ENCODE results near the gene CPSF4L.
A peak's percentile ranks its signal among the peaks of the same experiment; 100 is the strongest.

Gene CPSF4L

DNA sequence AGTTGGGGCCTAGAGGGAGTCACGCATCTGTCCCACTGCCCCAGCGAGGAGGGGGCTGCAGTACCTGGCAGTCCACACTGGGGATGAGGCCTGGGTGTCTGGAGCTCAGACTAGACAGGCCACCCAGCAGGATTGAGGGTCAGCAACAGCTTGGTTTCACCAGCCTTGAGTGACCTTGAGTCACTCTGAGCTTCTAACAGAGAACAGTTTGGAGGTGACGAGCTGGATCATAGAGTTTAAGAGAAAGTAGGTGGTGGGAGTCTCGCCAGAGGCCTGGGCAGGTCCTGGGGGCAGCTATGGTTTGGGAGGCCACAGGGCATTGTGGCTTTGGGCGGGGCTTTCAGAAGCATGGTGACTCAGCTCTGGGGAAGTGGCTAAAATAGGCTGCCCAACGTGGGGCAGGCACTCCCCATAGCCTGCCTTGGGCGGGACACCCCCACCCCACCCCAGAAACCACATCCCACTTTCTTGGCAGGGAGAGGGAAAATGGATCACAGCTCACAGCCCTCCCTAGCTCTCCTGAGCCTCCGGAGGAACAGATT, 29.7 kb upstream of the CPSF4L start:
- peak; percentile 69 to 84 for DNase-seq (ENCODE audit: low read depth in 1 of 2, low spot score in 1 of 2)
- peak; percentile 46; the same call in 1 of the 2 replicates for TF ChIP-seq POLR2AphosphoS5 (IDR thresholded peaks at IDR 0.05; ENCODE audit: low read depth)
- TF ChIP-seq, protein P1, sequence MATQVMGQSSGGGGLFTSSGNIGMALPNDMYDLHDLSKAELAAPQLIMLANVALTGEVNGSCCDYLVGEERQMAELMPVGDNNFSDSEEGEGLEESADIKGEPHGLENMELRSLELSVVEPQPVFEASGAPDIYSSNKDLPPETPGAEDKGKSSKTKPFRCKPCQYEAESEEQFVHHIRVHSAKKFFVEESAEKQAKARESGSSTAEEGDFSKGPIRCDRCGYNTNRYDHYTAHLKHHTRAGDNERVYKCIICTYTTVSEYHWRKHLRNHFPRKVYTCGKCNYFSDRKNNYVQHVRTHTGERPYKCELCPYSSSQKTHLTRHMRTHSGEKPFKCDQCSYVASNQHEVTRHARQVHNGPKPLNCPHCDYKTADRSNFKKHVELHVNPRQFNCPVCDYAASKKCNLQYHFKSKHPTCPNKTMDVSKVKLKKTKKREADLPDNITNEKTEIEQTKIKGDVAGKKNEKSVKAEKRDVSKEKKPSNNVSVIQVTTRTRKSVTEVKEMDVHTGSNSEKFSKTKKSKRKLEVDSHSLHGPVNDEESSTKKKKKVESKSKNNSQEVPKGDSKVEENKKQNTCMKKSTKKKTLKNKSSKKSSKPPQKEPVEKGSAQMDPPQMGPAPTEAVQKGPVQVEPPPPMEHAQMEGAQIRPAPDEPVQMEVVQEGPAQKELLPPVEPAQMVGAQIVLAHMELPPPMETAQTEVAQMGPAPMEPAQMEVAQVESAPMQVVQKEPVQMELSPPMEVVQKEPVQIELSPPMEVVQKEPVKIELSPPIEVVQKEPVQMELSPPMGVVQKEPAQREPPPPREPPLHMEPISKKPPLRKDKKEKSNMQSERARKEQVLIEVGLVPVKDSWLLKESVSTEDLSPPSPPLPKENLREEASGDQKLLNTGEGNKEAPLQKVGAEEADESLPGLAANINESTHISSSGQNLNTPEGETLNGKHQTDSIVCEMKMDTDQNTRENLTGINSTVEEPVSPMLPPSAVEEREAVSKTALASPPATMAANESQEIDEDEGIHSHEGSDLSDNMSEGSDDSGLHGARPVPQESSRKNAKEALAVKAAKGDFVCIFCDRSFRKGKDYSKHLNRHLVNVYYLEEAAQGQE (IDR thresholded peaks at IDR 0.05; ENCODE audit: insufficient replicate concordance, low read depth) = no peak
- peak; percentile 61 for TF ChIP-seq SPI1 (IDR thresholded peaks at IDR 0.05; ENCODE audit: borderline replicate concordance, low read depth)
- TF ChIP-seq GABPA (IDR thresholded peaks at IDR 0.05; ENCODE audit: low read depth) = no peak
- TF ChIP-seq, protein P2, sequence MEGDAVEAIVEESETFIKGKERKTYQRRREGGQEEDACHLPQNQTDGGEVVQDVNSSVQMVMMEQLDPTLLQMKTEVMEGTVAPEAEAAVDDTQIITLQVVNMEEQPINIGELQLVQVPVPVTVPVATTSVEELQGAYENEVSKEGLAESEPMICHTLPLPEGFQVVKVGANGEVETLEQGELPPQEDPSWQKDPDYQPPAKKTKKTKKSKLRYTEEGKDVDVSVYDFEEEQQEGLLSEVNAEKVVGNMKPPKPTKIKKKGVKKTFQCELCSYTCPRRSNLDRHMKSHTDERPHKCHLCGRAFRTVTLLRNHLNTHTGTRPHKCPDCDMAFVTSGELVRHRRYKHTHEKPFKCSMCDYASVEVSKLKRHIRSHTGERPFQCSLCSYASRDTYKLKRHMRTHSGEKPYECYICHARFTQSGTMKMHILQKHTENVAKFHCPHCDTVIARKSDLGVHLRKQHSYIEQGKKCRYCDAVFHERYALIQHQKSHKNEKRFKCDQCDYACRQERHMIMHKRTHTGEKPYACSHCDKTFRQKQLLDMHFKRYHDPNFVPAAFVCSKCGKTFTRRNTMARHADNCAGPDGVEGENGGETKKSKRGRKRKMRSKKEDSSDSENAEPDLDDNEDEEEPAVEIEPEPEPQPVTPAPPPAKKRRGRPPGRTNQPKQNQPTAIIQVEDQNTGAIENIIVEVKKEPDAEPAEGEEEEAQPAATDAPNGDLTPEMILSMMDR (IDR thresholded peaks at IDR 0.05; ENCODE audit: insufficient read depth, low read length) = no peak
- Histone ChIP-seq H3K4me3 (replicated peaks; ENCODE audit: insufficient read depth, low read length) (no peak overlapping the region), H3K27ac (replicated peaks) (peak overlapping the region; percentile 63), H3K27me3 (ENCODE audit: insufficient read depth, poor library complexity, severe bottlenecking) (no peaks in the 10 kb centered on the region)

DNA sequence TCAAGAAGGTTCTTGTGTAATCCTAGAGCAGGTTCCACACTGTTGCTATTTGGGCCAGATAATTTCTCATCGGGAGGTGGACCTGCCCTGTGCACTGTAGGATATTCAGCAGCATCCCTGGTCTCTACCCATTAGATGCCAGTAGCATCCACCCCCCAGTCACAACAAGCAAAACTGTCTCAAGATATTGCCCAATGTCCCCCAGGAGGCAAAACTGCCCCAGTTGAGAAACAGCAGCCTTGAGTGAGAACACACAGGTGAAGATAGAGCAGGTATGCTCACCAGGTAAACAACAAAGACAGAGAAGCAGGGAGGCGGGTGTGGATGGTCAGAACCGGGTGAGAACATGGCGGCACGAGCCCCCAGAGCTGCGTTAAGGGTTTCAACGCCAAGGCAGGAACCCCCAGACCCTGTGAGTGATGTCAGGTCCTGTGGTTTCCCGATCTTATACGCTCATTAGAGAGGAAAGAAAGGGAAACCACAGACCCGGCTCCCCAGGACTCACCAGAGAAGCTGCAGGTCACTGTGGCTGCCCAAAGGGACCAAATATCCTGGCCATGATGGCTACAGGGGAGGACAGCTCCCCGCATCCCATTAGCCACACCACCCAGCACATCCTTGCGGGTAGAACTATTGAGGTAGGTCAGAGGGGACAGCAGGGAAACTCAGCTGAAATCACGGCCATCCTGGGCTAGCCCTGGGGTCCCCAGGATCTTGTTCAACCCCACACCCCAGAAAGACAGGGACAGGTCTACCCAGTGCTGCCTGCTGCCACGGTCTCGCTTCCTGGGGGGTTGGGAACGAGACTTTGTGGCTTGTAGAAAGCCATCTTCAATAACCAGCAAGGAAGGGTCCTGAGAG, 28.9 kb upstream of the CPSF4L start:
- Histone ChIP-seq H3K4me3 (replicated peaks; ENCODE audit: insufficient read depth, low read length) (no peak overlapping the region), H3K27me3 (ENCODE audit: insufficient read depth, poor library complexity, severe bottlenecking) (no peaks in the 10 kb centered on the region), H3K27ac (replicated peaks) (peak overlapping the region; percentile 63)
- TF ChIP-seq, protein P2 (IDR thresholded peaks at IDR 0.05; ENCODE audit: insufficient read depth, low read length) = no peak
- no peak for TF ChIP-seq GABPA (IDR thresholded peaks at IDR 0.05; ENCODE audit: low read depth)
- peak in 1 of 2 experiments; percentile 34 for DNase-seq (ENCODE audit: low read depth in 1 of 2, low spot score in 1 of 2)

DNA sequence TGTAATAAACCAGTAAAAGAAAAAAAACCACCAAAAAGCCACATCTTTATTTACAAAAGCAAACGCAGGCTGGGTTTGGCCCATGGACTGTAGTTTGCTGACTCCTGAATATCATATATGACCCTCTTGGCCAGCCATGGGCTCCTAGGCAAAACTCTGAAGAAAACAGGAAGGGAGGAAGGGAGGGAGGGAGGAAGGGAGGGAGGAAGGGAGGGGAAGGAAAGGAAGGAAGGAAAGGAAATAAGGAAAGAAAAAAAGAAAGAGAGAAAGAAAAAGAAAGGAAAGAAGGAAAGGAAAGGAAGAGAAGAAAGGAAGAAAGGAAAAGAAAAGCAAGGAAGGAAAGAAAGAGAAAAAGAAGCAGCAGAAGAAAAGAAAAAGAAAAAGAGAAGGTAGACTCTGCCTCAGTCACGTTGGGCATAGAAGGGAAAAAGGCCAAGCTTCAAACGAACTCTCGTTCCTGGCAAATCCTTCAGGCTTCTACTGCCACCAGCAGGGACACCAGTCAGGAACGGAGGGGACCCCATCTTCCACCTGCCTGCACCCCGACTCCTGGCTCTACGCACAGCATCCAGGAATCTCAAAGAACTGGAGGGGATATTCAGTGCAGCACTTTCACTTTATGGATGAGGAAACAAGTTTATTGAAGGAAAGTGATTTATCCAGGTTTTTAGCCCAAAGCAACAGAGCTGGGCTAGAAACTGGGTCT, 28.0 kb upstream of the CPSF4L start:
- no peak for TF ChIP-seq SPI1 (IDR thresholded peaks at IDR 0.05; ENCODE audit: borderline replicate concordance, low read depth)
- no peak for TF ChIP-seq POLR2AphosphoS5 (IDR thresholded peaks at IDR 0.05; ENCODE audit: low read depth)
- TF ChIP-seq GABPA (IDR thresholded peaks at IDR 0.05; ENCODE audit: low read depth) = no peak
- TF ChIP-seq, protein P1 (IDR thresholded peaks at IDR 0.05; ENCODE audit: insufficient replicate concordance, low read depth) = no peak
- TF ChIP-seq, protein P2 (IDR thresholded peaks at IDR 0.05; ENCODE audit: insufficient read depth, low read length) = no peak
- DNase-seq (ENCODE audit: low read depth in 1 of 2, low spot score in 1 of 2) = no peak
- H3K27ac ChIP-seq (replicated peaks) = no peak overlapping the region
- H3K4me3 ChIP-seq (replicated peaks; ENCODE audit: insufficient read depth, low read length) = no peak overlapping the region
- no peaks in the 10 kb centered on the region for H3K27me3 ChIP-seq (ENCODE audit: insufficient read depth, poor library complexity, severe bottlenecking)

Measured in HL-60 (cell line).